Peyer's patch (tissue), 4 donors: Measurements from ENCODE around the gene ACVR2B.

Source experiments
- CTCF ChIP-seq, 6 experiments: fragments of 450-650 bp in 4 of 6; fragments of 200-600 bp in 2 of 6; sonication (generic) in 1 of 6; IDR thresholded peaks; one replicate each; pipeline ENCODE4 v1.5.1; 2017 to 2019; ENCODE audit warnings: antibody characterized with exemption in 6 of 6, mild to moderate bottlenecking in 3 of 6, moderate library complexity in 1 of 6
- POLR2A ChIP-seq, 2 donors: fragments of 450-650 bp; IDR thresholded peaks; one replicate each; pipeline ENCODE4 v1.5.1; 2017; ENCODE audit warnings: antibody characterized with exemption in 2 of 2, mild to moderate bottlenecking in 2 of 2, moderate library complexity in 2 of 2

DNA sequence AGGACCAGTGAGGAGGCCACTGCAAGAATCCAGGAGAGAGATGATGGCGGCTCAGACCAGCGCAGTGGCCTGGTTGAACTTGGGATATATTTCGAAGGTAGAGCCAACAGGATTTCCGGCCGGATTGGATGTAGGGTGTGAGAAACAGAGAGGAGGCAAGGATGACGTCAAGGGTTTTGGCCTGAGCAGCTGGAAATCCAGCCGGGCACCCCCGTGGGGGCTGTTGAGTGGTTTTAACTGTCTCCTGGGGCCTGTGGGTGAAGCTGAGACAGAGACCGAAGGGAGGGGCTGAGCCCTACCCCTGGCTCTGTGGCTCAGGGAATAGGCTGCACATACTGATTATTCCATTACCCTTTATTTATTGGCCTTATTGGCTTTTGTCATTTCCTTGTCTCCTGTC, 88.1 kb downstream of the ACVR2B start:
- TF ChIP-seq CTCF (IDR thresholded peaks at IDR 0.05) (no peak), POLR2A (IDR thresholded peaks at IDR 0.05) (no peak)
